22Rv1 (cell line): Measurements from ENCODE around the gene CBLIF.

Experiments used
- CTCF ChIP-seq: fragments of 450-650 bp; IDR thresholded peaks from 2 replicates; pipeline ENCODE4 v1.5.1; 2017; ENCODE audit warnings: mild to moderate bottlenecking
- ZFX ChIP-seq: fragments of 450-650 bp; IDR thresholded peaks from 2 replicates; pipeline ENCODE4 v1.6.1; 2017; ENCODE audit warnings: antibody characterized with exemption, borderline replicate concordance

- TF ChIP-seq CTCF (no peak), ZFX (no peak)
Observed at GRCh38 chr11:59783632-59784090, 61.6 kb downstream of the CBLIF start.
